Hair follicular keratinocyte (primary cell): Measurements from ENCODE around the gene RANGAP1. TPM values are rescaled to one million over a fixed set of nuclear protein-coding genes. Genes with fewer than 3 reads are reported as not detected.

Source experiments
- total RNA-seq: library from RNA; depleted of rRNA; stranded (reverse); fragments of >200 nt; gene quantifications from 2 replicates; pipeline ENCODE4 v1.2.3, GENCODE V29; 2015

RANGAP1 gene
- 112 and 192 TPM in 2 replicates for total RNA-seq

GRCh38 chr22:41285820-41286638 is at the start of gene RANGAP1:
RANGAP1 (minus strand) TSS chr22:41286187; CDS start chr22:41281044, 5,143 bp downstream.

GRCh38 chr22:41301085-41302020 is 15.4 kb upstream of the RANGAP1 start, which contains the start of gene ZC3H7B:
ZC3H7B (plus strand) TSS chr22:41301525; CDS start chr22:41320661, 19,136 bp downstream.

GRCh38 chr22:41240377-41241132 is 45.4 kb downstream of the RANGAP1 start, which contains the start of gene CHADL:
CHADL (minus strand) TSS chr22:41240931; CDS start chr22:41240881, 50 bp downstream.

GRCh38 chr22:41204992-41205900 is 80.7 kb downstream of the RANGAP1 start, which contains the start of gene L3MBTL2:
L3MBTL2 (plus strand) TSS chr22:41205312; CDS start chr22:41205363, 51 bp downstream.

Other genes with a start within 250 kb of the RANGAP1 start
- gene EP300, start 193.6 kb downstream of the RANGAP1 start, total RNA-seq, result 18.9 and 25.8 TPM in 2 replicates
- 11.1 and 18.5 TPM in 2 replicates for gene L3MBTL2, start 80.9 kb downstream of the RANGAP1 start, total RNA-seq
- 1.9 and 3.5 TPM in 2 replicates for gene CHADL, start 45.3 kb downstream of the RANGAP1 start, total RNA-seq
- 36.2 and 50.3 TPM in 2 replicates for gene ZC3H7B, start 15.3 kb upstream of the RANGAP1 start, total RNA-seq
- gene TEF, start 95.8 kb upstream of the RANGAP1 start, total RNA-seq, result 6.1 and 6.4 TPM in 2 replicates
- gene TOB2, start 160.6 kb upstream of the RANGAP1 start, total RNA-seq, result 18.0 TPM in 2 replicates
- 48.5 and 86.8 TPM in 2 replicates for gene PHF5A, start 182.5 kb upstream of the RANGAP1 start, total RNA-seq
- 86.4 and 93.8 TPM in 2 replicates for gene ACO2, start 182.9 kb upstream of the RANGAP1 start, total RNA-seq